Lower lobe of right lung (tissue), 2 donors: ENCODE results near the gene TPI1. TPM values are rescaled to one million over a fixed set of nuclear protein-coding genes. Genes with fewer than 3 reads are reported as not detected.
A peak's percentile ranks its signal among the peaks of the same experiment; 100 is the strongest.
"Not testable (repeated sequence)": the region's sequence is repeated elsewhere in the genome, so short reads cannot be mapped to it uniquely, and the experiment has no call there.

Experiments used
- ATAC-seq, 2 donors: fragments of 200-7000 bp; cut with Tn5 transposase; one replicate each; pipeline ENCODE4 v1.9.1; 2020 to 2022; ENCODE audit warnings: mild to moderate bottlenecking in 2 of 2, moderate library complexity in 2 of 2
- DNase-seq: peaks from one replicate; pipeline ENCODE4 v3.0.0-alpha.2; 2020
- H3K27ac ChIP-seq: fragments of 200-600 bp; one replicate; pipeline ENCODE4 v1.8.0; 2022
- H3K27me3 ChIP-seq: fragments of 200-600 bp; one replicate; pipeline ENCODE4 v1.8.0; 2022; ENCODE audit warnings: low read depth
- H3K36me3 ChIP-seq: fragments of 200-600 bp; one replicate; pipeline ENCODE4 v1.8.0; 2022; ENCODE audit warnings: mild to moderate bottlenecking
- H3K4me1 ChIP-seq: fragments of 200-600 bp; one replicate; pipeline ENCODE4 v1.8.0; 2022
- H3K4me3 ChIP-seq: fragments of 200-600 bp; one replicate; pipeline ENCODE4 v1.8.0; 2022; ENCODE audit warnings: mild to moderate bottlenecking
- H3K9me3 ChIP-seq: fragments of 200-600 bp; one replicate; pipeline ENCODE4 v1.8.0; 2022
- intact Hi-C: fragments of 100-400 bp; cut with DNase I; formaldehyde crosslinking; loops from one replicate; pipeline ENCODE4 v1.11.0; 2022
- total RNA-seq: library from RNA; stranded (reverse); fragmentation: NEBNext Ultra II Directional; extraction: Animal tissue kit (Norgen Biotek cat#: 25700); gene quantifications from one replicate; pipeline ENCODE4 v1.2.1, GENCODE V29; 2021
- TF ChIP-seq, protein P1 (sequence below): fragments of 200-600 bp; IDR thresholded peaks from one replicate; pipeline ENCODE4 v1.8.0; 2022; ENCODE audit warnings: antibody characterized with exemption, mild to moderate bottlenecking
- donor health status: DM: no; HTN: yes; CAD: no; lungs with severe emphysema.

Gene TPI1
- total RNA-seq, 1 donor from 2014 or later = 278 TPM

GRCh38 chr12:6905414-6906040 is 38.2 kb downstream of the TPI1 start:
- intact Hi-C loops = no loop called here
- Histone ChIP-seq H3K4me3 (peak overlapping the region; percentile 68), H3K9me3 (no peaks in the 10 kb centered on the region), H3K4me1 (peaks cover 13% of the 10 kb centered on the region), H3K27ac (peak overlapping the region; percentile 82), H3K36me3 (peaks cover 5% of the 10 kb centered on the region), H3K27me3 (no peaks in the 10 kb centered on the region)
- DNase-seq (peak; percentile 24), ATAC-seq (no peak)
- TF ChIP-seq, protein P1, sequence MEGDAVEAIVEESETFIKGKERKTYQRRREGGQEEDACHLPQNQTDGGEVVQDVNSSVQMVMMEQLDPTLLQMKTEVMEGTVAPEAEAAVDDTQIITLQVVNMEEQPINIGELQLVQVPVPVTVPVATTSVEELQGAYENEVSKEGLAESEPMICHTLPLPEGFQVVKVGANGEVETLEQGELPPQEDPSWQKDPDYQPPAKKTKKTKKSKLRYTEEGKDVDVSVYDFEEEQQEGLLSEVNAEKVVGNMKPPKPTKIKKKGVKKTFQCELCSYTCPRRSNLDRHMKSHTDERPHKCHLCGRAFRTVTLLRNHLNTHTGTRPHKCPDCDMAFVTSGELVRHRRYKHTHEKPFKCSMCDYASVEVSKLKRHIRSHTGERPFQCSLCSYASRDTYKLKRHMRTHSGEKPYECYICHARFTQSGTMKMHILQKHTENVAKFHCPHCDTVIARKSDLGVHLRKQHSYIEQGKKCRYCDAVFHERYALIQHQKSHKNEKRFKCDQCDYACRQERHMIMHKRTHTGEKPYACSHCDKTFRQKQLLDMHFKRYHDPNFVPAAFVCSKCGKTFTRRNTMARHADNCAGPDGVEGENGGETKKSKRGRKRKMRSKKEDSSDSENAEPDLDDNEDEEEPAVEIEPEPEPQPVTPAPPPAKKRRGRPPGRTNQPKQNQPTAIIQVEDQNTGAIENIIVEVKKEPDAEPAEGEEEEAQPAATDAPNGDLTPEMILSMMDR = no peak

- H3K4me3 ChIP-seq, intact Hi-C loops, H3K9me3 ChIP-seq, H3K27me3 ChIP-seq, ATAC-seq, H3K36me3 ChIP-seq, H3K27ac ChIP-seq: not testable (repeated sequence)
- peaks cover 13% of the 10 kb centered on the region for H3K4me1 ChIP-seq
- DNase-seq = peak; percentile 28
Measured at GRCh38 chr12:6908141-6908540, 40.8 kb downstream of the TPI1 start.

DNA sequence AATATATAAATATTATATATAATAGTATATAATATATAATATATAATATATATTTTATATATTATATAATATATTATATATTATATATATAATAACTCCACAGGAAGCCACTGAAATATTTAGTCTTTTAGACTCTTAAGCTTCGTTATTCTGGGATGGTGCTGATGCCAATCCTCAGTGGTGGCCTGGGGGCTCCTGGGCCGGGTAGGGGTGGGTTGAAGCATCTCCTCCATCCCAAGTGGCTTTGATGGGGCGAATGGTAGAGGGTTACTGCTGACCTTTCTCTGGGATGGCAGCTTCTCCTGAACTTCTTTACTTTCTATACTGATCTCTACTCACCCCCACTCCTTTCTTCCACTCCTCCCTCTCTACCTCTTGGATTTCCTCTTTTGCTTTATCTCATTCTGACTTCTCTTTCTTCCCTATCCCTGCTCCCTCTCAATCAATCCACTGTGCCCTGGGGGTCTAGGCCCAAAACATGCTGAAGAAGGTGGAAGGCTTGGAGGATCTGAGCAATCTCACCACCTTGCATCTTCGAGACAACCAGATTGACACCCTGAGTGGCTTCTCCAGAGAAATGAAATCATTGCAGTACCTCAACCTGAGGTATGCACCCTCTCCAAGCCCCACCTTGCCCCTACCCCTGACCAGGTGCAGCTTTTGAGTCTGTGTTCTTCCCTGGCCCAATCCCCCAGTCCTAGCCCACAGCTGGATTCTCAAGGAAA is 42.3 kb downstream of the TPI1 start:
- no peaks in the 10 kb centered on the region for H3K9me3 ChIP-seq
- TF ChIP-seq, protein P1 = no peak
- H3K27ac ChIP-seq = no peak overlapping the region
- no peak for ATAC-seq
- peak; percentile 4 for DNase-seq
- peaks cover 5% of the 10 kb centered on the region for H3K36me3 ChIP-seq
- no peak overlapping the region for H3K4me3 ChIP-seq
- H3K27me3 ChIP-seq = no peaks in the 10 kb centered on the region
- H3K4me1 ChIP-seq = peaks cover 14% of the 10 kb centered on the region
- intact Hi-C loops = no loop called here

DNA sequence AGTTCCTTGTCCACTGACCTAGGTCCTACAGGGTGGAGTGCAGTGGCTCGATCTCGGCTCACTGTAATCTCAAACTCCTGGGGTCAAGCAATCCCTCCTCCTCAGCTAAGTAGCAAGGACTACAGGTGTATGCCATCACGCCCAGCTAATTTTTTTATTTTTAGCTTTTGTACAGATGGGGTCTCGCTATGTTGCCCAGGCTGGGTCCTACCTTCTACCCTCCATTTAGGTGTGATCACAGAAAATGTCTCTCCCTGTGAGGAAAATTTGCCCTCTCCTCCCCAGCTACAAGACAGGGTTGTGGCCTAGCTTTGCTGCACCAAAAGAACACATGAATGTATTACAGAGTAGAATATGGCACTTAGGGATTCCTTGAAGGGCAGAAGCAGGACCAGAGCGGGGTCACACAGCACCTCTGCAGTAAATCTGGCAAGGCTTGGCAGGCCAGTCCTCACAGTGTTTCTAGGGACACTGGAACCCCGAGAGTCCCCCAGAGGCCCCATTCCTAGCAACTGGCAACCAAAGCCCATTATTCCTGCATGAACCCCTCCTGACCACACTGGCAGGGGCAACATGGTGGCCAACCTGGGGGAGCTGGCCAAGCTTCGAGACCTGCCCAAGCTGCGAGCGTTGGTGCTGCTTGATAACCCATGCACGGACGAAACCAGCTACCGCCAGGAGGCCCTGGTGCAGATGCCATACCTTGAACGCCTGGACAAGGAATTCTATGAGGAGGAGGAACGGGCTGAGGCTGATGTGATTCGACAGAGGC is 45.0 kb downstream of the TPI1 start:
- TF ChIP-seq, protein P1 = no peak
- H3K27ac ChIP-seq = no peak overlapping the region
- intact Hi-C loops = no loop called here
- DNase-seq (peak; percentile 47), ATAC-seq (no peak)
- peaks cover 15% of the 10 kb centered on the region for H3K4me1 ChIP-seq
- no peak overlapping the region for H3K4me3 ChIP-seq
- peaks cover 4% of the 10 kb centered on the region for H3K27me3 ChIP-seq
- peaks cover 6% of the 10 kb centered on the region for H3K36me3 ChIP-seq
- no peaks in the 10 kb centered on the region for H3K9me3 ChIP-seq

DNA sequence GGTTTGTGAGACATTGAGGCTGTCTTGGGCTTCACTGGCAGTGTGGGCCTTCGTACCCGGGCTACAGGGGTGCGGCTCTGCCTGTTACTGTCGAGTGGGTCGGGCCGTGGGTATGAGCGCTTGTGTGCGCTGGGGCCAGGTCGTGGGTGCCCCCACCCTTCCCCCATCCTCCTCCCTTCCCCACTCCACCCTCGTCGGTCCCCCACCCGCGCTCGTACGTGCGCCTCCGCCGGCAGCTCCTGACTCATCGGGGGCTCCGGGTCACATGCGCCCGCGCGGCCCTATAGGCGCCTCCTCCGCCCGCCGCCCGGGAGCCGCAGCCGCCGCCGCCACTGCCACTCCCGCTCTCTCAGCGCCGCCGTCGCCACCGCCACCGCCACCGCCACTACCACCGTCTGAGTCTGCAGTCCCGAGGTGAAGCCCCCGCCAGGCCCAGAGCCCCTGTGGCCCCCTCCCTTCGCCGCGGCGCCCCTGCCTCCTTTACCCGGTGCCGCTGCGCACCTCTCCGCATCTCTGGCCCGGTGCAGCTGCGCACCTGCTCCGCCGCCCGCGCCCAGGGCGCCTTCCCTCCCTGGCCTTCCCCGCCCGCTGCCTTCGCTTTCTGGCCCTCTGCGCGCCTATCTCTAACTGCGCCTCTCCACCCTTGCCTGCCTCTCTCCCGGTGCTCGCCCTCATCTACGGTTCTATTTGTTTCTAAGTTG is 47.1 kb downstream of the TPI1 start, which contains the start of gene ENO2:
Gene ENO2, plus strand, starts transcription at position 335 of the 701 bp plus-strand sequence. CDS start 1,253 bp downstream, outside the sequence.
- DNase-seq = peak; percentile 82
- H3K4me1 ChIP-seq = peaks cover 15% of the 10 kb centered on the region
- TF ChIP-seq, protein P1 = no peak

More for the DNA sequence above, 47.1 kb downstream of the TPI1 start, which contains the start of gene ENO2:
- intact Hi-C loops = no loop called here
- Histone ChIP-seq H3K4me3 (peak within 1 kb of the TSS; percentile 83), H3K27me3 (peaks cover 4% of the 10 kb centered on the region), H3K9me3 (no peaks in the 10 kb centered on the region), H3K36me3 (peaks cover 11% of the 10 kb centered on the region), H3K27ac (peak within 1 kb of the TSS; percentile 76)
- ATAC-seq = peak; percentile 91 to 95
